Activated B cell treated with CpG ODN at 0.5 μM for 24 hours (primary cell): Measurements from ENCODE around the gene SLC6A6. TPM values are rescaled to one million over a fixed set of nuclear protein-coding genes. Genes with fewer than 3 reads are reported as not detected.

ENCODE experiments used
- ATAC-seq: fragments of 200-7000 bp; cut with Tn5 transposase; one replicate; pipeline ENCODE4 v1.10.0; 2021; ENCODE audit warnings: low read depth, mild to moderate bottlenecking, moderate library complexity
- CTCF ChIA-PET: fragments of 350-600 bp; sonication (Branson Sonifier 250); formaldehyde crosslinking; loops from one replicate; lab custom pipeline; 2021; ENCODE audit warnings: antibody characterized with exemption; lab: Charles Lee
- POLR2A ChIA-PET: fragments of 350-600 bp; sonication (Branson Sonifier 250); formaldehyde crosslinking; loops from one replicate; lab custom pipeline; 2021; ENCODE audit warnings: antibody characterized with exemption; lab: Charles Lee
- DNase-seq: peaks from one replicate; pipeline ENCODE4 v3.0.0; 2022
- H3K27ac Mint-ChIP-seq: one replicate; pipeline ENCODE4 v1.8.0; 2020; ENCODE audit warnings: mixed read lengths
- H3K27me3 Mint-ChIP-seq: one replicate; pipeline ENCODE4 v1.8.0; 2021; ENCODE audit warnings: mixed read lengths
- H3K36me3 Mint-ChIP-seq: one replicate; pipeline ENCODE4 v1.8.0; 2021; ENCODE audit warnings: low read depth, mixed read lengths
- H3K4me1 Mint-ChIP-seq: one replicate; pipeline ENCODE4 v1.8.0; 2021; ENCODE audit warnings: mixed read lengths
- H3K4me3 Mint-ChIP-seq: one replicate; pipeline ENCODE4 v1.8.0; 2020; ENCODE audit warnings: mild to moderate bottlenecking, mixed read lengths
- H3K9me3 Mint-ChIP-seq: one replicate; pipeline ENCODE4 v1.8.0; 2020; ENCODE audit warnings: mixed read lengths
- intact Hi-C: fragments of 100-400 bp; cut with micrococcal nuclease; formaldehyde crosslinking; loops from one replicate; pipeline ENCODE4 v1.15.1; 2024
- total RNA-seq: library from RNA; stranded (reverse); gene quantifications from 2 replicates; pipeline ENCODE4 v1.2.3, GENCODE V29; 2022
- TF ChIP-seq, protein P1 (sequence below): fragments of 200-600 bp; IDR thresholded peaks from one replicate; pipeline ENCODE4 v1.8.0; 2022; ENCODE audit warnings: antibody characterized with exemption, mild to moderate bottlenecking

The SLC6A6 gene
- total RNA-seq, 1 donor from 2014 or later = 67.3 TPM

DNA sequence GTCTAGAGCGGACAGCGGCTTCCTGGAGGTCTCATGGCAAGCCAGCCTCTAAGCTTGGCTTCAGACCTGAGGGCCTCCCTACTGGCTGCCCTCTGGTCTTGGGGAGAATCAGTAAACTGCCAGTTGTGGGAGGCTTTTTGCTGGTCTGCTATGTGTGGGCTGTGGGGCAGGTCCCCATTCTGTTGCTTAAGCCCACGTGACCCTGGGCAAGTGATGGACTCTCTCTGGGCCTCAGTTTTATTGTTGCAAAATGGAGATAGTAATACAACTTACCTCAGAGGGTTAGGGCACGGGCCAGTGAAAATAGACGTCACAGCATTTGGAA lies 61.7 kb downstream of the SLC6A6 start:
- H3K27me3 Mint-ChIP-seq = no peaks in the 10 kb centered on the region
- no peak for DNase-seq
- ChIA-PET CTCF (interaction anchor here (0.8 to 1.7 kb wide), 2 partner anchors 63 to 200 kb away, joined by 3 to 4 read pairs; no protein-coding TSS in a partner anchor), POLR2A (interaction anchor here (1.3 kb wide), 1 partner anchor 62 kb away, joined by 3 read pairs; the partner anchor contains the start of gene SLC6A6)
- no peak overlapping the region for H3K4me3 Mint-ChIP-seq
- intact Hi-C loops = no loop called here
- H3K9me3 Mint-ChIP-seq = no peaks in the 10 kb centered on the region
- no peak for ATAC-seq
- peaks cover 11% of the 10 kb centered on the region for H3K4me1 Mint-ChIP-seq
- TF ChIP-seq, protein P1, sequence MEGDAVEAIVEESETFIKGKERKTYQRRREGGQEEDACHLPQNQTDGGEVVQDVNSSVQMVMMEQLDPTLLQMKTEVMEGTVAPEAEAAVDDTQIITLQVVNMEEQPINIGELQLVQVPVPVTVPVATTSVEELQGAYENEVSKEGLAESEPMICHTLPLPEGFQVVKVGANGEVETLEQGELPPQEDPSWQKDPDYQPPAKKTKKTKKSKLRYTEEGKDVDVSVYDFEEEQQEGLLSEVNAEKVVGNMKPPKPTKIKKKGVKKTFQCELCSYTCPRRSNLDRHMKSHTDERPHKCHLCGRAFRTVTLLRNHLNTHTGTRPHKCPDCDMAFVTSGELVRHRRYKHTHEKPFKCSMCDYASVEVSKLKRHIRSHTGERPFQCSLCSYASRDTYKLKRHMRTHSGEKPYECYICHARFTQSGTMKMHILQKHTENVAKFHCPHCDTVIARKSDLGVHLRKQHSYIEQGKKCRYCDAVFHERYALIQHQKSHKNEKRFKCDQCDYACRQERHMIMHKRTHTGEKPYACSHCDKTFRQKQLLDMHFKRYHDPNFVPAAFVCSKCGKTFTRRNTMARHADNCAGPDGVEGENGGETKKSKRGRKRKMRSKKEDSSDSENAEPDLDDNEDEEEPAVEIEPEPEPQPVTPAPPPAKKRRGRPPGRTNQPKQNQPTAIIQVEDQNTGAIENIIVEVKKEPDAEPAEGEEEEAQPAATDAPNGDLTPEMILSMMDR = no peak
- peaks cover 91% of the 10 kb centered on the region for H3K36me3 Mint-ChIP-seq
- no peak overlapping the region for H3K27ac Mint-ChIP-seq

DNA sequence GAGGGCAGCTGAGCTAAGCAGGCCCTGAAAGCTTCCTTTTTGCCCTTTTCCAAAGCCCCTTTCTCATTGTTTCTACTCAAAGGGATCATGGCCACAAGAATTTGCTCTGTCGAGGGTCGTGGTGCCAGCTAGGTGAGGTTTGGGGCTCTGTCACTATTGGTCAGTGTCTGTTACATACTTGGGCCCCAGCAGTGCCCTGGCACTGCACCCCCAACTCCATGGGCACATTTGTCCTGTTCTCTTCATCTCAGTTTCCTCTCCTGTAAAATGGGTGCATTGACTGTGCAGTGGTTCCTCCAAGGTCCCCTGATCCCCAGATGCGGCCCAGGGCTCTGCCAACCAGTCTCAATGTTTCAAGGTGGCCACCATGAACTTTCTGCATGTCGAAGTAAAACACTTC lies 62.1 kb downstream of the SLC6A6 start:
- Mint-ChIP-seq H3K4me1 (peaks cover 11% of the 10 kb centered on the region), H3K4me3 (no peak overlapping the region), H3K27me3 (no peaks in the 10 kb centered on the region), H3K36me3 (peaks cover 91% of the 10 kb centered on the region), H3K27ac (no peak overlapping the region), H3K9me3 (no peaks in the 10 kb centered on the region)
- ATAC-seq = no peak
- ChIA-PET POLR2A (interaction anchor here (1.3 kb wide), 1 partner anchor 62 kb away, joined by 3 read pairs; the partner anchor contains the start of gene SLC6A6), CTCF (interaction anchor here (1.7 to 4.3 kb wide), 2 partner anchors 64 to 261 kb away, joined by 4 to 32 read pairs; no protein-coding TSS in a partner anchor)
- intact Hi-C loops = no loop called here
- DNase-seq = no peak
- TF ChIP-seq, protein P1 = no peak

DNA sequence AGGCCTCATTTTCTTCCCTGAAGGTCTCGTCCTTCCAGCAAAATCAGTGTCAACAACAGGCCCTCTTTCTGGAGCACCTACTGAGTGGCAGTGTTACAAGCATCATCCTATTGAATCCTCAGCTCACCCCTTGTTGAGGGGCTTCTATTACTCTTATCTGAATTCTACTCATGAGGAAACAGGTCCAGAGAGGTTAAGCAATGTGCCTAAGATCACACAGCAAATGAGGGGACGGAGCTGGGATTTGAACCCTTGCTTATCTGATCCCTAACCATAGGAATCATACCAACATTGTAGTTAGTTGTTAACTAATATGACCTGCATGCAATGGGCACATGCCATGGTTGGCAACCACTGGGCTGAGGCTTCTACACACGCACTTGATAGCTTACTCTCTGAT lies 63.0 kb downstream of the SLC6A6 start:
- Mint-ChIP-seq H3K27me3 (no peaks in the 10 kb centered on the region), H3K4me3 (no peak overlapping the region), H3K27ac (no peak overlapping the region), H3K9me3 (no peaks in the 10 kb centered on the region), H3K36me3 (peaks cover 92% of the 10 kb centered on the region), H3K4me1 (peaks cover 11% of the 10 kb centered on the region)
- ATAC-seq (no peak), DNase-seq (no peak)
- POLR2A ChIA-PET = interaction anchor here (0.7 kb wide), 1 partner anchor 336 kb away, joined by 5 read pairs; no protein-coding TSS in a partner anchor
- TF ChIP-seq, protein P1 = no peak
- CTCF ChIA-PET = interaction anchor here (0.5 to 4.3 kb wide), 5 partner anchors 39 to 262 kb away, joined by 3 to 52 read pairs (median 6); partner anchors contain the start of gene SLC6A6
- intact Hi-C loops = loop anchor here (5.0 kb wide), 1 partner anchor 808 kb away; no protein-coding TSS in a partner anchor

DNA sequence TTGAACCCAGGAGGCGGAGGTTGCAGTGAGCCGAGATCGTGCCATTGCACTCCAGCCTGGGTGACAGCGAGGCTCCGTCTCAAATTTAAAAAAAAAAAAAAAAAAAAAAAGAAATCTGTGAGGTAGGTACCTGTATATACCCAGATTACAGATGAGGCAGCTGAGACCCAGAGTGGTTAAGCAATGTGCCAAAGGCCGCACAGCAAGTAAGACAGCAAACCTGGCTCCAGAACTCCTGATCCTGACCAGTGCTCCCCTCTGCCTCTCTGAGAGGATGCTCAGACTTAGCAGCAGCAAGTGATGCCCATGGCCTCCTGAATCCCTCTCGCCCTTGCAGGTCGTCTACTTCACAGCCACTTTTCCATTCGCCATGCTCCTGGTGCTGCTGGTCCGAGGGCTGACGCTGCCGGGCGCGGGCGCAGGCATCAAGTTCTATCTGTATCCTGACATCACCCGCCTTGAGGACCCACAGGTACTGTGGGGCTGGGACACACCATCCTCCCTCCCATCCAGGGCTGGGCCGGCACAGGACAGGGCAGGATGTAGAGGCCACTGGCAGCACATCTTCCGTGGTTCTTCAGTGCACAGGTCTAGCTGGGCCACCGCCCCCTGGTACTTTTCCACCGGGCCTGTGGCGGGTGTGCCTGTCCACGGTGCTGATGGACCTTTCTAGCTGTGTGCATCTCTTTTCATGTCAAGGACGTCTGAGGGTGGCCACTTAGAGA lies 63.9 kb downstream of the SLC6A6 start:
- no peak for ATAC-seq
- POLR2A ChIA-PET = interaction anchor here (0.7 kb wide), 1 partner anchor 337 kb away, joined by 5 read pairs; no protein-coding TSS in a partner anchor
- H3K36me3 Mint-ChIP-seq = peaks cover 89% of the 10 kb centered on the region

More for the DNA sequence above, 63.9 kb downstream of the SLC6A6 start:
- no peak overlapping the region for H3K4me3 Mint-ChIP-seq
- no peaks in the 10 kb centered on the region for H3K9me3 Mint-ChIP-seq
- H3K27ac Mint-ChIP-seq = no peak overlapping the region
- no peaks in the 10 kb centered on the region for H3K27me3 Mint-ChIP-seq
- TF ChIP-seq, protein P1 = no peak
- intact Hi-C loops = loop anchor here (5.0 kb wide), 1 partner anchor 809 kb away; no protein-coding TSS in a partner anchor
- peaks cover 7% of the 10 kb centered on the region for H3K4me1 Mint-ChIP-seq
- no peak for DNase-seq
- CTCF ChIA-PET = interaction anchor here (1.1 to 4.3 kb wide), 8 partner anchors 10 to 263 kb away, joined by 3 to 52 read pairs (median 10); partner anchors contain the start of gene SLC6A6
